Thyroid gland (tissue), 4 donors: ENCODE data around the gene MRPL50. TPM values are rescaled to one million over a fixed set of nuclear protein-coding genes. Genes with fewer than 3 reads are reported as not detected.

ENCODE experiments used
- DNase-seq, 2 donors: peaks; one replicate each; pipeline ENCODE4 v3.0.0-alpha.2; 2019
- H3K27ac ChIP-seq, 3 donors: fragments of 200-600 bp; sonication (generic); 1 replicate in 2 of 3; 2 replicates in 1 of 3; pipeline ENCODE4 v1.5.1; 2016 to 2019; ENCODE audit warnings: mild to moderate bottlenecking in 1 of 3, moderate library complexity in 1 of 3
- H3K27me3 ChIP-seq: fragments of 200-600 bp; sonication (generic); one replicate; pipeline ENCODE4 v1.5.1; 2019
- H3K36me3 ChIP-seq, 2 donors: fragments of 200-600 bp; sonication (generic); one replicate each; pipeline ENCODE4 v1.5.1; 2016 to 2019
- H3K4me1 ChIP-seq, 2 donors: fragments of 200-600 bp; sonication (generic); one replicate each; pipeline ENCODE4 v1.5.1; 2017 to 2019
- H3K4me3 ChIP-seq, 3 donors: fragments of 200-600 bp; sonication (generic); replicated peaks in 1 of 3; 1 replicate in 2 of 3; 2 replicates in 1 of 3; pipeline ENCODE4 v1.5.1; 2016; ENCODE audit warnings: mild to moderate bottlenecking in 1 of 3
- H3K9me3 ChIP-seq: fragments of 200-600 bp; sonication (generic); one replicate; pipeline ENCODE4 v1.5.1; 2017
- CTCF ChIP-seq, 6 experiments: fragments of 200-600 bp in 3 of 6; fragments of 450-650 bp in 3 of 6; sonication (generic) in 3 of 6; IDR thresholded peaks; one replicate each; pipeline ENCODE4 v1.5.1; 2016 to 2019; ENCODE audit warnings: antibody characterized with exemption in 6 of 6, mild to moderate bottlenecking in 2 of 6, inconsistent platforms in 1 of 6, moderate library complexity in 1 of 6
- POLR2A ChIP-seq, 2 donors: fragments of 450-650 bp; IDR thresholded peaks; one replicate each; pipeline ENCODE4 v1.6.1; 2017; ENCODE audit warnings: antibody characterized with exemption in 2 of 2, mild to moderate bottlenecking in 2 of 2, moderate library complexity in 1 of 2
- intact Hi-C: fragments of 100-400 bp; cut with DNase I; formaldehyde crosslinking; loops from one replicate; pipeline ENCODE4 v1.15.1; 2023
- total RNA-seq, 4 donors: library from RNA; depleted of rRNA; stranded (reverse); fragments of >200 nt; gene quantifications; one replicate each; pipeline ENCODE4 v1.2.3, GENCODE V29; 2016

Gene MRPL50
- total RNA-seq, 4 donors from 2014 or later: 12.5 to 17.4 (median 13.7) TPM

GRCh38 chr9:101341958-101342357 is 56.5 kb downstream of the MRPL50 start:
- H3K36me3 ChIP-seq: no peaks in the 10 kb centered on the region
- no peaks in the 10 kb centered on the region for H3K4me1 ChIP-seq
- intact Hi-C loops: no loop called here
- no peaks in the 10 kb centered on the region for H3K9me3 ChIP-seq
- no peak overlapping the region for H3K27ac ChIP-seq
- no peak overlapping the region for H3K4me3 ChIP-seq
- DNase-seq: no peak
- H3K27me3 ChIP-seq: no peaks in the 10 kb centered on the region
- TF ChIP-seq CTCF (IDR thresholded peaks at IDR 0.05): no peak
- TF ChIP-seq POLR2A (IDR thresholded peaks at IDR 0.05): no peak

Other genes starting within 250 kb of the MRPL50 start
- gene BAAT, start 13.6 kb downstream of the MRPL50 start, total RNA-seq: not detected
- gene ZNF189, start 233 bp upstream of the MRPL50 start, total RNA-seq: 10 to 100 TPM; 21.6 to 34.1 (median 24.5) TPM
- gene ALDOB, start 37.2 kb upstream of the MRPL50 start, total RNA-seq: not detected
- 10 to 100 TPM; 26.1 to 31.5 (median 26.7) TPM for gene RNF20, start 135.2 kb upstream of the MRPL50 start, total RNA-seq
- gene PPP3R2, start 196.4 kb upstream of the MRPL50 start, total RNA-seq: under 1 TPM in 1 of 4 donors, not detected in 3; 0.27 TPM